Activated T-cell treated with anti-CD3 and anti-CD28 coated beads, Interleukin-2, amount 50 U/mL, for 48 hours (primary cell): ENCODE measurements around the gene PRPSAP1.
"Not testable (repeated sequence)": the region's sequence is repeated elsewhere in the genome, so short reads cannot be mapped to it uniquely, and the experiment has no call there.

Experiments
- DNase-seq, 2 experiments: peaks; one replicate each; pipeline ENCODE4 v3.0.0-alpha.2; 2020

The PRPSAP1 gene

GRCh38 chr17:76318586-76318985 is 35.1 kb downstream of the PRPSAP1 start:
- DNase-seq, result no peak

GRCh38 chr17:76317535-76317934 is 36.2 kb downstream of the PRPSAP1 start:
- DNase-seq, result no peak

DNA sequence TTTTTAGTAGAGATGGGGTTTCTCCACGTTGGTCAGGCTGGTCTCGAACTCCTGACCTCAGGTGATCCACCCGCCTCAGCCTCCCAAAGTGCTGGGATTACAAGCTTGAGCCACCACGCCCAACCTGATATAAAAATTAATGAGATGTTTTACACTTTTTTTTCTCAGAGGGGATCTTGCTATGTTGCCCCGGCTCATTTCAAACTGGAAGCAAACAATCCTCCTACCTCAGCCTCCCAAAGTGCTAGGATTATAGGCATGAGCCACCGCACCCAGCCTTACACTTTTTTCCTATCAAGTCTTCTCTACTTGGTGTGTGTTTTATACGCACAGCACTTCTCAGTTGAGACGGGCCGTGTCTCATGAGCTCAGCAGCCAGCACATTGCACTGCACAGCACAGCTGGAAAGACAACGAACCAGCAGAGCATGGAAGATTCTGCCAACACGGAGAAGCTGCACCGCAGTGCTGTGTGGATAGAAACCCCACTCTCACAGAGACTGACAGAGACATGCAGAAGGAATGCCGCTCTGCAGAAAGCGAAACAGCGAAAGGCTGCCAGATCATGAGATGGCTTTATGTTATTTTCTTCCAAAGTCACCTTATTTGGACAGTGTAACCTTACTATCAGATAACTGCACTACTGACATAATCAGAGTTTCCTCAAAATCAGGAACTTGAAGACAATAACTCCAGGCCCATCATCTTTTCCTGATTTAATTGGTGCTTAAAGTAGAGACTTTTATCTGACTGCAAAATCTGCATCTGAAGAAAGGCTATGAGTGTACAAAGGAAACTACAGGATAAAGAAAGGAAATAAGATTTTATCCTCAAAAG is 39.1 kb downstream of the PRPSAP1 start:
- DNase-seq, result no peak

- DNase-seq, result no peak
These were observed 41.0 kb downstream of the PRPSAP1 start for GRCh38 chr17:76312735-76313134.

DNA sequence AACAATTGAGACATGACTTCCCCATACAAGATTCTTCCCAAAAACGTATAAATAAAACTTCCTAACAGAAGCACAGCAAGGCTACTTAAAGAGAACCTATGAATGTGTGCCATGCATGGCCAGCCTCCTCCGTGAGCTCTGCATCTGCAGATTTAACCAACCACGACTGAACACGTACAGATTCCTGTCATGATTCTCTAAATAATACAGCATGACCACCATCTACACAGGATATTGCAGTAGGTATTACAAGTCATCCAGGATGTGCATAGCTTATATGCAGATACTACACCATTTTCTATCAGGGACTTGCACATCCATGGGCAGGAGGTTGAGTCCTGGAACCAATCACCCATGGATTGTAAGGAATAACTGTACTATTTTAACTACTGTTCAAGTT is 44.3 kb downstream of the PRPSAP1 start:
- DNase-seq, result no peak

- no peak for DNase-seq
These were observed 45.8 kb downstream of the PRPSAP1 start, which contains the start of gene QRICH2 for GRCh38 chr17:76307966-76308338. Gene QRICH2 (minus strand): TSS chr17:76308276. CDS start chr17:76307998, 278 bp downstream.

GRCh38 chr17:76307299-76307965 is 46.3 kb downstream of the PRPSAP1 start:
- no peak for DNase-seq

DNA sequence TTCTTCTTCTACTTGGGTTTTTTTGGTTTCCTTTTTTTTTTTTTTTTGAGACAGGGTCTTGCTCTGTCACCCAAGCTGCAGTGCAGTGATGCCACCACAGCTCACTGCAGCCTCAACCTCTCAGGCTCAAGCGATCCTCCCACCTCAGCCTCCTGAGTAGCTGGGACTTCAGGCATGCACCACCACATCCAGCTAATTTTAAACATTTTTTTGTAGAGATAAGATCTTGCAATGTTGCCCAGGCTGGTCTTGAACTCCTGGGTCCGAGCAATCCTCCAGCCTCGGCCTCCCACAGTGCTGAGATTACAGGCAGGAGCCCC is 48.6 kb downstream of the PRPSAP1 start:
- not testable (repeated sequence) for DNase-seq

DNA sequence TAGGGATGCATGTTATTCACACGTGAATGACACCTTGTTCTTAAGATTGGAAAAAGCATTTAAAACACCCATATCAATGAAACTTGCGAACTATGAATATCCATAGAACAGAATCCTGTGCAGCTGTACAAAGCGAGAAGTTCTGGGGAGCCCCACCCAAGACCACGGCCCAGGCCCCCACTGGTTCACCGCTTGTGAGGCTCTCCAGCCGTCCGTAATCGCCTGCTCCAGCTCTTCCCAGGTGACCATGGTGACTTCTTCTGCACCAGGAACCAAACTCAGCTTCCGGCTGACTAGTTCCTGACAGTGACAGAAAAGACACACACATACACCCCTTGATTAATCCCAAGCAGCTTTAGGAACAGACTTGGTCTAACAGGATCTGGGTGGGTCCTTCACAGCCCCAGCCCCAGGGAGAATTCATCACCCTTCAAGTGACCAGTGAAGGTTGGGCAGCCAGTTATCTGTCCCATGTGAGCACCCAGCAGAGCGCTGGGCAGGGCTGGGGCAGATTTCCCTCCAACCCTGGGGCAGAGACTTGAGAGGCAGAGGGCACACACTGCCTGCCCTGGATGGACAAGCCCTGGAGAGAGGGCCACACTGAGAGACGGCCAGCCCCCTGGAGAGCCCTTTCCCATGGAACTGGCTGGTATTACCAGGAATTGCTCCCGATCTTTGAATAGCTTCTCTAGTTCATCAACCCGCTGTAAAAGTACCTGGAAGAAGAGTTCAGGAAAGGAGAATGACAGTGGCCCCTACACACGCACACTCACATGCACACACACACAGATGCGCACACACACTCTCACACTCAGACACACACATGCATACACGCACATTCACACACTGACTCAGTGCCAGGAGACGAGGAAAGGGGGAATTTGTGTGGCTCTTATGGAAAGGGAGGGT is 49.2 kb downstream of the PRPSAP1 start:
- DNase-seq, result no peak

DNA sequence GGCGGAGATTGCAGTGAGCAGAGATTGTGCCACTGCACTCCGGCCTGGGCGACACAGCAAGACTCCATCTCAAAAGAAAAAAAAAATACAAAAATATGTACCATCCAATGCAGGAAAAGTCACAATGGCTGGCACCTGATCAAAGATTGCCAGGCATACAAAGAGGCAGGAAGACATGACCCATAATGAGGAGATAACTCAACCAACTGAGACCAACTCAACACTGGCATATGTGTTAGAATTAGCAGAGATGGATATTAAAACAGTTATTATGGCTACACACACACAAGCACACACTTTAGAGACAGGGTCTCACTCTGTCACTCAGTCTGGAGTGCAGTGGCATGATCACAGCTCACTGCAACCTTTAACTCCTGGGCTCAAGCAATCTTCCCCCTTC is 56.3 kb downstream of the PRPSAP1 start:
- no peak for DNase-seq

GRCh38 chr17:76296889-76297288 is 56.8 kb downstream of the PRPSAP1 start:
- DNase-seq, result no peak

- no peak for DNase-seq
These were observed 57.5 kb downstream of the PRPSAP1 start for GRCh38 chr17:76296186-76296585.

- no peak for DNase-seq
These were observed 60.6 kb downstream of the PRPSAP1 start for GRCh38 chr17:76293106-76293505.

GRCh38 chr17:76292567-76292966 is 61.1 kb downstream of the PRPSAP1 start:
- no peak for DNase-seq

GRCh38 chr17:76281573-76282371 is 71.9 kb downstream of the PRPSAP1 start:
- DNase-seq, result no peak

- DNase-seq, result no peak
These were observed 73.1 kb downstream of the PRPSAP1 start for GRCh38 chr17:76280650-76281049.

DNA sequence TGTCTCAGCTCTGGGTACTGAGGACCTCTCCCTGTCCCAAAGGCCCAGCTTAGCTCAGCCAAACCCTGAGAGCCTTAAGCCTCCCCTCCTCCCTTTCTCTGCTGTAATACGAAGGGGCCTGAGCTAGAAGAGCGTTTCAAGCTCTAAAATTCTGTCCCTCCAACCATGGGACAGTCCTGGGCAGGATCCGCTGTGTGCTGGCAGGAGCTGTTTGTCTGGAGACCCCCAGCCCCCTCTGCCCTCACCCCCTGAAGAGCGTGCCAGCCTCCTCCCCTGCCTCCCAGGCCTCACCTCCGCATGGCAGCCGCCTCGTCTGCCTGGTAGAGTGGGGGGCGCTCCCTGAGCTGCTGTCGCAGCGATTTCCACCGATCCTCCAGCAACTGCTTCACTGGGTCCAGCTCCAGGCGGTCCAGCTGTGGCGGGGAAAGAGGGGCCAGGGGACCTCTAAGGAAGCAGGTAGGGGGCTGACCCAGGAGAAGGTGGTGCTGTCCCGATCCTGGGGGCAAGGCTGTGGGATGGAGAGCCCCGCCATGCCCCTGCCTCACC is 73.9 kb downstream of the PRPSAP1 start:
- no peak for DNase-seq

- peak; percentile 92 to 93 for DNase-seq
These were observed 74.6 kb downstream of the PRPSAP1 start for GRCh38 chr17:76278952-76279741.

DNA sequence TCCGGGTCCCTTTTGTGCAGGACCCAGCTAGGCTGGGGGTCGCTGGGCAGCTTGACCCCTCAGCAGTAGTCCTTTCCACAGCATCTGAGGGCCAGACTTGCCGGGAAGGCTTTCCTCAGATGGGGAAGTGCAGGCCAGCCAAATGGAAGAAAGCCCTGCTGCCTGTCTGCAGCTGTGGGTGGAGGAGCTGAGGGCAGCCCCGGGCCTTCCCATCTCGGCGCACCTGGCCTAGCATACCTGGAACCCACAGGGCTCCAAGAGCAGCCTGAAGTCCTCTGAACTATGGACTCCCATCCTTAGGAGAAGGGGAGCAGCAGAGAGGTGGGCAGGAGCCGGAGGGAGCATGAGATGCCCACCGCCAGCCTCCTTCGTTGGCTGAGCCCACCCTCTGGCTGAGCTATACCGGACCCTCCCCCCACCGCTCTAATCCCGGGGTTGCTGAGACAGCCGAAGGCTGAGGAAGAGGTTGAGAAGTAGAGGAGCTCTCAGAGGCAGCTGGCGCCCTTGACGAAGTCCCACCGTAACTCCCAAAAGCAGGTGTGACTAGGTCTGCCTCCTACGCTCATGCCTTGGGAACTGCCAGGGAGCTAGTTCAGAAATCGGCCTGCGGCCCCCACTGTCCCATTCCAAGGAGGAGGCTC is 75.3 kb downstream of the PRPSAP1 start:
- no peak for DNase-seq

GRCh38 chr17:76277300-76278267 is 76.1 kb downstream of the PRPSAP1 start:
- DNase-seq, result peak; percentile 21 to 29
